Activated CD8-positive, alpha-beta memory T cell treated with anti-CD3 and anti-CD28 coated beads for 24 hours (primary cell): ENCODE results near the gene FBXL13.
A peak's percentile ranks its signal among the peaks of the same experiment; 100 is the strongest.

Source experiments
- DNase-seq: peaks from one replicate; pipeline ENCODE4 v3.0.0-alpha.2; 2020

FBXL13 gene

GRCh38 chr7:102890292-102890970 is 184.2 kb downstream of the FBXL13 start:
- no peak for DNase-seq

DNA sequence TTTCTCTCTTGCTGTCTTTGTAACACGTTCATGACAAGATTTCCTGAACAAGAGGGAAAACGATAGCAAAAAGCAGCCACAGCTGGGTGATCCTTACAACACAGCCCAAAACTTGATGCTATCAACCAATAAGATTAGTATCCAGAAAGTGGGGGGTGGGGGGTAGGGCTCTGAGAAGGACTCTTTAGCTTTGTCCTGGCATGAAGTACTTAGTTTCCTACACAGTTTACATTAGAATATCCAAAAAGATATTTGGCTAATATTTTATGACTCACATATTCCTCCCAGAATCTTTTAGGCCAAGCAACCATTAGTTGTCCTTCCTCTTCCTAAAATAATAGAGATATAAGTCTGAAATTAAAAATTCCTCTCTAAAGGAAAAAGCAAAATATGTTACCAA is 184.7 kb downstream of the FBXL13 start:
- DNase-seq, result no peak

- no peak for DNase-seq
Measured at GRCh38 chr7:102888561-102889233, 185.9 kb downstream of the FBXL13 start.

GRCh38 chr7:102883098-102883860 is 191.3 kb downstream of the FBXL13 start:
- DNase-seq, result no peak

DNA sequence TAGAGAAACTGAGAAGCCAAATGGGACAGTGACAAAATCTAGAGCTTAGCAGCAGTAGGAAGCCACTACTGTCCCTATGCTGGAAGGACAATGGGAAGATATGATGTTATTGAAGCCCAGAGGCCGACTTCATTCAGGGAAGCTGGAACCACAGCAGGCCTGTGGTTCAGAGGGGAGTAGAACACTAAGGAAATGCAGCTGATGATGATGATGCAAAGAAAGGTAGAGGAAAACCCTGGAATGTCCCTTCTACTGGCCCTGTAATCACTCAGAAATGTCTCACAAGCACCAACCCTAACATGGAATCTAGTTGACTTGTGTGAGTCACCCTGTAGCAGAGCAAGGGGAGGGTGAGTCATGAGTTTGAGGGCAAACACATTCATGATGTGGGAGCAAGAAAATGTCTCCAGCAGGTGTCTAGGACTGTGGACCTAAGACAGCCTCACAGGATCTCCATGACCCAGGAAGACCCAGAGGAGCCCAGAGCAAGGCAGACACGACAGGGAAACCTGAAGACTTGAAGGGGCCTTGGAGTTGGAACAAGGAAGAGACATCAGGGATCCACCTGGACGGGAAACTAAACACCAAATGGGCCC is 198.8 kb downstream of the FBXL13 start:
- peak; percentile 57 for DNase-seq

GRCh38 chr7:102874966-102875365 is 199.6 kb downstream of the FBXL13 start:
- no peak for DNase-seq

GRCh38 chr7:102874166-102874829 is 200.3 kb downstream of the FBXL13 start:
- no peak for DNase-seq

DNA sequence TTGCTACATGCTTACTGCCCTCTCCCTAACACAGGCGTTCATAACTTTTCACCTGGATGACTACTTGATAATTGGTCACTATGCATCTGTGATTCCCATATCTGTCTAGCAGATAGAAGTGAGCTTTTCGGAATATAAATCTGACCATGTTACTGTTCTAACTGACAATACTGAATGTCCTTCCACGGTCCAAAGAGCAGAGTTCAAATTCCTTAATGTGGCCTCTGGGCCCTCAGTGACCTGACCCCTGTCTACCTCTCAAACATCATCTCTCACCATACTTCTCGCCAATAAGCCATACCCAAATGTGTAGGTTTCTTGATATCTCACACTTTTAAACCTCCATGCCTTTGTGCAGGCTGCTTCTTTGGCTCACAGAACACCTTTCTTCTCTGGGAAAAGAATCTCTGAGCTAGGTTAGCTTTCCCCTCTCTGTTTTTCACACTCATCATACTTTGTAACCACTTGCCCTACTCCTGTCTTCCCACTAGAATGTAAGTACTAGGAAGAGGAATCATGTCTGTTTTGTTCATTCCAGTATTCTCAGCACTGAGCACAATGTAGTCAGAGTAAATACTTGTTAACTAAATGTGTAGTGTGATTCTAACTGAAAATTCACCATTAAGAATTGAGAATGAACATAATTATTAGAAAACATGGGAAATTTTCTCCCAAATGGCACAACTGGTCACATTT is 201.0 kb downstream of the FBXL13 start:
- no peak for DNase-seq

DNA sequence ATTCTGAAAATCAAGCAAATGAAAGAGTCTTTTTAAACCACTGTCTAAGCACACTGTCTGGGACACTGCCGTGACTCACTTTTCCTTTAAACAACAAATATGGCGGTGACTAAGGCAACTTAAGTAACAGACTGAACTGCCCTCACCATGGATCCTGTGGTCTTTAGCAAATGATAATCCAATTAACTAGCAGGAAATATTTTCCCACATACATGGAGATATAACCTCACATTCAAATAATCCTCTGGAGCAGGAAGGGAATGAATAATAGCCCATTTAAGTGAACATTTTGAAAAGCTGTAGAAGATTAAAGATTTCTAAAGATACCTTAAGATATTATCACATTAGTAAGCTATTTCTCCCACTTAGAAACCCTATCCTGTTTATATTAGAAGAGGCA is 202.1 kb downstream of the FBXL13 start:
- no peak for DNase-seq

DNA sequence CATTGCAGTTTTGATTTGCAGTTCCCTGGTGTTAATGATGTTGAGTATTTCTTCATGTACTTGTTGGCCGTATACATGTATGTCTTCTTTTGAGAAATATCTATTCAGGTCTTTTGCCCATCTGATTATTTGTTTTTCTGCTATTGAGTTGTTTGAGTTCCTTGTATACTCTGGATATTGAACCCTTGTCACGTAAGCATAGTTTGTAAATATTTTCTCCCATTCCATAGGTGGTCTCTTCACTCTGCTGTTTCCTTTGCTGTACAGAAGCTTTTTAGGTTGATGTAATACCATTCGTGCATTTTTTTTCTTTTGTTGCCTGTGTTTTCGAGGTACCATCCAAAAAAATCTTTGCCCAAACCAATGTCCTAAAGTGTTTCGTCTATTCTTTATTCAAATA is 205.4 kb downstream of the FBXL13 start:
- no peak for DNase-seq

- no peak for DNase-seq
Measured at GRCh38 chr7:102866535-102867215, 207.9 kb downstream of the FBXL13 start.

DNA sequence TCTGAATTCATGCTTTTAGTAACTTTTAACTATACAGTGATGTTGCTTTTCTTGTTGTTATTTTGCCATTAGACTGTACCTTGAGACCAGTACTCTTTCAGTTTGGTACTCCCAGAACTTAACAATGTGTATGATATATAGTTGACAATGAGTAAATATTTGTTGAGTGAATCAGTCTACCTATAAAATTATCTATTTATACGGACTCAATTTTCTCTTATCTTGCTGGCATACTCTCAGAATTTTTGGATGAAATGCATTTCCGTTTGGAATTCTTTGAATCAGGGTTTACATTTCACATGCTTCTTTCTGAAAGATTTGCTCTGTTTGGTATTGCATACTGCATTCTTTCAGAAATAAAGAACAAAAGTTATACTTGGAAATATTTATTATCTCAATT is 209.6 kb downstream of the FBXL13 start:
- no peak for DNase-seq

- no peak for DNase-seq
Measured at GRCh38 chr7:102860351-102860811, 214.2 kb downstream of the FBXL13 start.

GRCh38 chr7:102859799-102860125 is 214.8 kb downstream of the FBXL13 start:
- no peak for DNase-seq

- DNase-seq, result no peak
Measured at GRCh38 chr7:102859084-102859798, 215.4 kb downstream of the FBXL13 start.

GRCh38 chr7:102856036-102856435 is 218.6 kb downstream of the FBXL13 start:
- DNase-seq, result no peak

- DNase-seq, result no peak
Measured at GRCh38 chr7:102849538-102849937, 225.1 kb downstream of the FBXL13 start.

- no peak for DNase-seq
Measured at GRCh38 chr7:102849079-102849478, 225.5 kb downstream of the FBXL13 start.

DNA sequence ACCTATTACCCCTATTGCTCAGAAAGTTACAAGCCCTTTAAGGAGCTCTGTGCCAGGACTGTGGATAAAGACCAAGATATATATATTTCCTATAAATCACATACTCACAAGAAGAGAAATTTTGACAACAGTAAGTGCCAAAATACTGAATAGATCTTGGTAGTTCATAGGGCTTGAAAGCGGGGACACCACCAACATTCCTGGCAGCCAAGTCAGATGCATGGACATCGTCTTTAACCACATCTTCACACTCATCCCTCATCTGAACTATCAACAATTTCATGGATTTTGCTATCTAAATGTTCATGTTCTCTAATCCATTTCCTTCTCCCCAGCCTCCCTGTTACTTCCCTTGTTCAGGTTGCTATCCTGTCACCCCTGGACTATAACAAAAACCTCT is 229.2 kb downstream of the FBXL13 start:
- DNase-seq, result no peak

- no peak for DNase-seq
Measured at GRCh38 chr7:102843850-102844249, 230.7 kb downstream of the FBXL13 start.

- no peak for DNase-seq
Measured at GRCh38 chr7:102842284-102842683, 232.3 kb downstream of the FBXL13 start.
